Smooth muscle cell of trachea (primary cell): ENCODE results near the gene USP36. TPM values are rescaled to one million over a fixed set of nuclear protein-coding genes. Genes with fewer than 3 reads are reported as not detected.

Experiments
- total RNA-seq: library from RNA; depleted of rRNA; stranded (reverse); fragments of >200 nt; gene quantifications from 2 replicates; pipeline ENCODE4 v1.2.1, GENCODE V29; 2014

Gene USP36
- 17.7 and 28.4 TPM in 2 replicates for total RNA-seq

GRCh38 chr17:78840780-78841611 lies at the start of gene USP36:
TSS of gene USP36 (minus strand) at chr17:78840814. CDS start at chr17:78836363, 4,451 bp downstream.

GRCh38 chr17:78781893-78782304 lies 58.7 kb downstream of the USP36 start, which contains the start of gene CYTH1:
TSS of gene CYTH1 (minus strand) at chr17:78782273. CDS start at chr17:78782223, 50 bp downstream.

Other genes starting within 250 kb of the USP36 start
- 13.4 and 17.5 TPM in 2 replicates for gene CYTH1, start 58.5 kb downstream of the USP36 start, total RNA-seq
- gene CEP295NL, start 62.4 kb upstream of the USP36 start, total RNA-seq, result 4.6 and 6.8 TPM in 2 replicates
- gene TIMP2, start 84.6 kb upstream of the USP36 start, total RNA-seq, result 176 and 207 TPM in 2 replicates
- 282 and 636 TPM in 2 replicates for gene LGALS3BP, start 139.1 kb upstream of the USP36 start, total RNA-seq
- 60.9 and 105 TPM in 2 replicates for gene CANT1, start 168.9 kb upstream of the USP36 start, total RNA-seq
- 6.3 and 79.2 TPM in 2 replicates for gene C1QTNF1, start 183.4 kb upstream of the USP36 start, total RNA-seq
- 11.2 and 14.6 TPM in 2 replicates for gene ENGASE, start 234.0 kb upstream of the USP36 start, total RNA-seq